Measurements from ENCODE around the gene MACROD2.

- TF ChIP-seq CTCF (IDR thresholded peaks at IDR 0.05; ENCODE audit: poor library complexity, severe bottlenecking) (no peak), TAF1 (IDR thresholded peaks at IDR 0.05; ENCODE audit: low read depth) (no peak), EZH2 (IDR thresholded peaks at IDR 0.05; ENCODE audit: borderline replicate concordance, insufficient read depth, low read length, poor library complexity, severe bottlenecking) (no peak), EP300 (conservative IDR thresholded peaks at IDR 0.05; ENCODE audit: poor library complexity, severe bottlenecking) (no peak), REST (IDR thresholded peaks at IDR 0.05; ENCODE audit: borderline replicate concordance) (no peak), SMC3 (conservative IDR thresholded peaks at IDR 0.05; ENCODE audit: poor library complexity) (no peak), MXI1 (conservative IDR thresholded peaks at IDR 0.05; ENCODE audit: poor library complexity, severe bottlenecking) (no peak), POLR2AphosphoS5 (IDR thresholded peaks at IDR 0.05) (no peak), RAD21 (conservative IDR thresholded peaks at IDR 0.05) (no peak)
Measured at GRCh38 chr20:15618110-15618509, 1622.8 kb downstream of the MACROD2 start.
